GM23338 (cell line): ENCODE measurements around the gene KSR2. TPM values are rescaled to one million over a fixed set of nuclear protein-coding genes. Genes with fewer than 3 reads are reported as not detected.

ENCODE experiments used
- polyA plus RNA-seq: library from polyadenylated mRNA; unstranded; fragments of >200 nt; fragmentation: Nextera tagmentation; extraction: Ambion mirVana; gene quantifications from 2 replicates; pipeline ENCODE4 v1.2.1, GENCODE V29; 2016
- total RNA-seq: library from RNA; depleted of rRNA; stranded (reverse); fragments of >200 nt; shearing (Covaris generic); gene quantifications from 2 replicates; pipeline ENCODE4 v1.2.3, GENCODE V29; 2014; rRNA removed

KSR2 gene
- total and polyA plus RNA-seq, 2 experiments from 2014 or later, result 1.1 to 2.7 TPM

Other genes starting within 250 kb of the KSR2 start
- gene RFC5, start 47.7 kb upstream of the KSR2 start, total RNA-seq, result 53.2 and 56.4 TPM in 2 replicates
- gene RFC5, start 47.7 kb upstream of the KSR2 start, polyA plus RNA-seq, result 35.0 and 35.1 TPM in 2 replicates
- 53.2 and 60.8 TPM in 2 replicates for gene WSB2, start 92.2 kb upstream of the KSR2 start, total RNA-seq
- 36.6 and 38.8 TPM in 2 replicates for gene WSB2, start 92.2 kb upstream of the KSR2 start, polyA plus RNA-seq
- gene VSIG10, start 135.0 kb upstream of the KSR2 start, total RNA-seq, result 87.5 and 98.5 TPM in 2 replicates
- 48.1 and 52.1 TPM in 2 replicates for gene VSIG10, start 135.0 kb upstream of the KSR2 start, polyA plus RNA-seq
- 442 and 453 TPM in 2 replicates for gene PEBP1, start 167.1 kb upstream of the KSR2 start, total RNA-seq
- gene PEBP1, start 167.1 kb upstream of the KSR2 start, polyA plus RNA-seq, result 819 and 844 TPM in 2 replicates